DOHH2 (cell line): Measurements from ENCODE around the gene COASY.
A peak's percentile ranks its signal among the peaks of the same experiment; 100 is the strongest.
"Not testable (repeated sequence)": the region's sequence is repeated elsewhere in the genome, so short reads cannot be mapped to it uniquely, and the experiment has no call there.

ENCODE experiments used
- H3F3A ChIP-seq: fragments of 200-600 bp; sonication (generic), shearing (Covaris generic); 2 replicates; pipeline ENCODE4 v1.6.0; 2016; ENCODE audit warnings: antibody characterized with exemption, mild to moderate bottlenecking; ENCODE audit not compliant: control insufficient read depth, insufficient read depth
- H3K27ac ChIP-seq: fragments of 200-600 bp; sonication (generic); 2 replicates; pipeline ENCODE4 v1.5.1; 2014; ENCODE audit warnings: low read depth, mild to moderate bottlenecking, low read length, moderate library complexity
- H3K27me3 ChIP-seq: fragments of 200-600 bp; sonication (generic); 2 replicates; pipeline ENCODE4 v1.6.1; 2014; ENCODE audit warnings: mild to moderate bottlenecking, low read length, mixed read lengths; ENCODE audit not compliant: control insufficient read depth
- H3K36me3 ChIP-seq: fragments of 200-600 bp; sonication (generic); 2 replicates; pipeline ENCODE4 v1.6.1; 2014; ENCODE audit warnings: mild to moderate bottlenecking, low read length, moderate library complexity, mixed read lengths; ENCODE audit not compliant: control insufficient read depth
- H3K4me1 ChIP-seq: fragments of 200-600 bp; sonication (generic); 2 replicates; pipeline ENCODE4 v1.6.1; 2014; ENCODE audit warnings: mild to moderate bottlenecking, low read length, mixed read lengths; ENCODE audit not compliant: control insufficient read depth
- H3K4me2 ChIP-seq: fragments of 200-600 bp; sonication (generic); 2 replicates; pipeline ENCODE4 v1.6.0; 2014; ENCODE audit warnings: mild to moderate bottlenecking, low read length, moderate library complexity
- H3K4me3 ChIP-seq: fragments of 200-600 bp; sonication (generic); 2 replicates; pipeline ENCODE4 v1.5.1; 2014; ENCODE audit warnings: mild to moderate bottlenecking, low read length, mixed read lengths
- H3K79me2 ChIP-seq: fragments of 200-600 bp; sonication (generic); 2 replicates; pipeline ENCODE4 v1.6.1; 2014; ENCODE audit warnings: mild to moderate bottlenecking, low read length, mixed read lengths; ENCODE audit not compliant: control insufficient read depth
- H3K9me2 ChIP-seq: fragments of 200-600 bp; sonication (generic); replicated peaks from 2 replicates; pipeline ENCODE4 v1.6.1; 2014; ENCODE audit warnings: mild to moderate bottlenecking, low read length, mixed read lengths; ENCODE audit not compliant: control insufficient read depth
- H3K9me3 ChIP-seq: fragments of 200-600 bp; sonication (generic); 2 replicates; pipeline ENCODE4 v1.6.1; 2014; ENCODE audit warnings: antibody characterized with exemption, low read length, mixed read lengths; ENCODE audit not compliant: control insufficient read depth, insufficient read depth
- H4K20me1 ChIP-seq: fragments of 200-600 bp; sonication (generic); 2 replicates; pipeline ENCODE4 v1.6.0; 2014; ENCODE audit warnings: low read depth, mild to moderate bottlenecking, antibody characterized with exemption, low read length, moderate library complexity; ENCODE audit not compliant: control insufficient read depth, insufficient read depth
- CTCF ChIP-seq: fragments of 200-600 bp; sonication (generic); IDR thresholded peaks from one replicate; pipeline ENCODE4 v1.5.1; 2014; ENCODE audit warnings: antibody characterized with exemption, mild to moderate bottlenecking, low read depth, low read length; ENCODE audit not compliant: poor library complexity, severe bottlenecking
- EZH2phosphoT487 ChIP-seq: fragments of 200-600 bp; sonication (generic); IDR thresholded peaks from 2 replicates; pipeline ENCODE4 v1.6.1; 2017; ENCODE audit warnings: borderline replicate concordance, mild to moderate bottlenecking, antibody characterized with exemption, low read length, moderate library complexity, mixed read lengths

Gene COASY

GRCh38 chr17:42555122-42555622 lies 6.8 kb upstream of the COASY start:
- Histone ChIP-seq H3K27ac (peak overlapping the region; percentile 53), H3K4me2 (peak overlapping the region; percentile 96), H3K4me3 (peak overlapping the region; percentile 99), H3K79me2 (peaks cover 18% of the 10 kb centered on the region), H3K4me1 (peaks cover 26% of the 10 kb centered on the region), H3K9me2 (no peaks in the 10 kb centered on the region), H3K27me3 (no peaks in the 10 kb centered on the region), H3K36me3 (peaks cover 3% of the 10 kb centered on the region; the same call in 1 of the 2 replicates), H3K9me3 (no peaks in the 10 kb centered on the region), H3F3A (no peaks in the 10 kb centered on the region), H4K20me1 (no peaks in the 10 kb centered on the region)
- TF ChIP-seq EZH2phosphoT487, result no peak
- TF ChIP-seq CTCF, result no peak

GRCh38 chr17:42555961-42556617 lies 5.9 kb upstream of the COASY start:
- H3K4me1 ChIP-seq, result peaks cover 26% of the 10 kb centered on the region
- H3K9me2 ChIP-seq, H4K20me1 ChIP-seq, H3K27ac ChIP-seq, H3F3A ChIP-seq, H3K4me3 ChIP-seq, H3K9me3 ChIP-seq, H3K36me3 ChIP-seq, H3K27me3 ChIP-seq: not testable (repeated sequence)
- peak; percentile 44 for TF ChIP-seq CTCF
- peak overlapping the region; percentile 96; the same call in 1 of the 2 replicates for H3K4me2 ChIP-seq
- peaks cover 18% of the 10 kb centered on the region for H3K79me2 ChIP-seq

- H3K4me1 ChIP-seq, result peaks cover 35% of the 10 kb centered on the region
These were observed 2.9 kb upstream of the COASY start for GRCh38 chr17:42559075-42559474.

More at GRCh38 chr17:42559075-42559474, 2.9 kb upstream of the COASY start:
- no peaks in the 10 kb centered on the region for H4K20me1 ChIP-seq
- peaks cover 22% of the 10 kb centered on the region for H3K36me3 ChIP-seq
- H3K27me3 ChIP-seq, result no peaks in the 10 kb centered on the region
- H3K9me2 ChIP-seq, result no peaks in the 10 kb centered on the region
- no peaks in the 10 kb centered on the region for H3F3A ChIP-seq
- no peak overlapping the region for H3K27ac ChIP-seq
- no peak overlapping the region for H3K4me2 ChIP-seq
- no peaks in the 10 kb centered on the region for H3K9me3 ChIP-seq
- peaks cover 37% of the 10 kb centered on the region for H3K79me2 ChIP-seq
- TF ChIP-seq CTCF (no peak), EZH2phosphoT487 (no peak)
- H3K4me3 ChIP-seq, result no peak overlapping the region
